ES-I3 (cell line): ENCODE data around the gene GRHL3.

Experiments
- H3K36me3 ChIP-seq: 2 replicates; pipeline ENCODE4 v1.6.1; 2013; ENCODE audit warnings: mild to moderate bottlenecking, low read length, control low read depth, moderate library complexity; ENCODE audit not compliant: insufficient read depth
- H3K4me1 ChIP-seq: 2 replicates; pipeline ENCODE4 v1.6.1; 2013; ENCODE audit warnings: mild to moderate bottlenecking, control low read depth, low read length; ENCODE audit not compliant: insufficient read depth
- H3K9ac ChIP-seq: 2 replicates; pipeline ENCODE4 v1.6.1; 2013; ENCODE audit warnings: low read depth, mild to moderate bottlenecking, low read length, moderate library complexity
- H3K9me3 ChIP-seq: 2 replicates; pipeline ENCODE4 v1.6.1; 2013; ENCODE audit warnings: mild to moderate bottlenecking, low read length, moderate library complexity; ENCODE audit not compliant: control insufficient read depth, insufficient read depth

GRHL3 gene

GRCh38 chr1:24351918-24352627 lies 32.9 kb downstream of the GRHL3 start:
- Histone ChIP-seq H3K4me1 (no peaks in the 10 kb centered on the region), H3K36me3 (no peaks in the 10 kb centered on the region), H3K9me3 (no peaks in the 10 kb centered on the region), H3K9ac (no peak overlapping the region)

- Histone ChIP-seq H3K9ac (no peak overlapping the region), H3K36me3 (no peaks in the 10 kb centered on the region), H3K9me3 (no peaks in the 10 kb centered on the region), H3K4me1 (no peaks in the 10 kb centered on the region)
Measured at GRCh38 chr1:24353292-24353891, 34.2 kb downstream of the GRHL3 start.

- Histone ChIP-seq H3K4me1 (no peaks in the 10 kb centered on the region), H3K36me3 (no peaks in the 10 kb centered on the region), H3K9me3 (no peaks in the 10 kb centered on the region), H3K9ac (no peak overlapping the region)
Measured at GRCh38 chr1:24355466-24355865, 36.3 kb downstream of the GRHL3 start.

- Histone ChIP-seq H3K36me3 (no peaks in the 10 kb centered on the region), H3K4me1 (no peaks in the 10 kb centered on the region), H3K9me3 (no peaks in the 10 kb centered on the region), H3K9ac (no peak overlapping the region)
Measured at GRCh38 chr1:24357038-24357437, 37.9 kb downstream of the GRHL3 start.

GRCh38 chr1:24360681-24361080 lies 41.5 kb downstream of the GRHL3 start:
- H3K4me1 ChIP-seq = peaks cover 4% of the 10 kb centered on the region; the same call in 1 of the 2 replicates
- H3K36me3 ChIP-seq = no peaks in the 10 kb centered on the region
- no peak overlapping the region for H3K9ac ChIP-seq
- H3K9me3 ChIP-seq = no peaks in the 10 kb centered on the region

- no peak overlapping the region for H3K9ac ChIP-seq
- H3K4me1 ChIP-seq = peaks cover 4% of the 10 kb centered on the region; the same call in 1 of the 2 replicates
- H3K9me3 ChIP-seq = no peaks in the 10 kb centered on the region
- no peaks in the 10 kb centered on the region for H3K36me3 ChIP-seq
Measured at GRCh38 chr1:24361811-24362210, 42.7 kb downstream of the GRHL3 start.

GRCh38 chr1:24362396-24362795 lies 43.2 kb downstream of the GRHL3 start:
- no peaks in the 10 kb centered on the region for H3K9me3 ChIP-seq

GRCh38 chr1:24362982-24363614 lies 43.9 kb downstream of the GRHL3 start:
- no peak overlapping the region for H3K9ac ChIP-seq
- H3K9me3 ChIP-seq = no peaks in the 10 kb centered on the region
- H3K36me3 ChIP-seq = no peaks in the 10 kb centered on the region
- H3K4me1 ChIP-seq = peaks cover 4% of the 10 kb centered on the region; the same call in 1 of the 2 replicates

More at GRCh38 chr1:24362396-24362795, 43.2 kb downstream of the GRHL3 start:
- Histone ChIP-seq H3K4me1 (peaks cover 4% of the 10 kb centered on the region; the same call in 1 of the 2 replicates), H3K9ac (no peak overlapping the region), H3K36me3 (no peaks in the 10 kb centered on the region)

GRCh38 chr1:24363994-24364393 lies 44.8 kb downstream of the GRHL3 start:
- Histone ChIP-seq H3K9ac (no peak overlapping the region), H3K36me3 (no peaks in the 10 kb centered on the region), H3K4me1 (peaks cover 4% of the 10 kb centered on the region; the same call in 1 of the 2 replicates), H3K9me3 (no peaks in the 10 kb centered on the region)

- Histone ChIP-seq H3K4me1 (peaks cover 4% of the 10 kb centered on the region; the same call in 1 of the 2 replicates), H3K9ac (no peak overlapping the region)
Measured at GRCh38 chr1:24364605-24364974, 45.4 kb downstream of the GRHL3 start.

GRCh38 chr1:24364975-24365678 lies 46.0 kb downstream of the GRHL3 start:
- Histone ChIP-seq H3K9ac (no peak overlapping the region), H3K36me3 (no peaks in the 10 kb centered on the region), H3K4me1 (peaks cover 4% of the 10 kb centered on the region; the same call in 1 of the 2 replicates)

More at GRCh38 chr1:24364605-24364974, 45.4 kb downstream of the GRHL3 start:
- Histone ChIP-seq H3K9me3 (no peaks in the 10 kb centered on the region), H3K36me3 (no peaks in the 10 kb centered on the region)

GRCh38 chr1:24366707-24367106 lies 47.5 kb downstream of the GRHL3 start:
- Histone ChIP-seq H3K9ac (no peak overlapping the region), H3K36me3 (no peaks in the 10 kb centered on the region), H3K4me1 (peaks cover 4% of the 10 kb centered on the region; the same call in 1 of the 2 replicates), H3K9me3 (no peaks in the 10 kb centered on the region)

More at GRCh38 chr1:24364975-24365678, 46.0 kb downstream of the GRHL3 start:
- no peaks in the 10 kb centered on the region for H3K9me3 ChIP-seq

GRCh38 chr1:24369199-24369598 lies 50.0 kb downstream of the GRHL3 start:
- Histone ChIP-seq H3K9ac (no peak overlapping the region), H3K36me3 (no peaks in the 10 kb centered on the region), H3K4me1 (peaks cover 4% of the 10 kb centered on the region; the same call in 1 of the 2 replicates), H3K9me3 (no peaks in the 10 kb centered on the region)

- no peaks in the 10 kb centered on the region for H3K36me3 ChIP-seq
- no peaks in the 10 kb centered on the region for H3K9me3 ChIP-seq
- no peak overlapping the region for H3K9ac ChIP-seq
- H3K4me1 ChIP-seq = peaks cover 4% of the 10 kb centered on the region; the same call in 1 of the 2 replicates
Measured at GRCh38 chr1:24369801-24370200, 50.6 kb downstream of the GRHL3 start.
